ENCODE measurements around the gene SMAD2. TPM values are rescaled to one million over a fixed set of nuclear protein-coding genes. Genes with fewer than 3 reads are reported as not detected.

SMAD2 gene
- total RNA-seq, 1 experiment from 2014 or later = 121 TPM

DNA sequence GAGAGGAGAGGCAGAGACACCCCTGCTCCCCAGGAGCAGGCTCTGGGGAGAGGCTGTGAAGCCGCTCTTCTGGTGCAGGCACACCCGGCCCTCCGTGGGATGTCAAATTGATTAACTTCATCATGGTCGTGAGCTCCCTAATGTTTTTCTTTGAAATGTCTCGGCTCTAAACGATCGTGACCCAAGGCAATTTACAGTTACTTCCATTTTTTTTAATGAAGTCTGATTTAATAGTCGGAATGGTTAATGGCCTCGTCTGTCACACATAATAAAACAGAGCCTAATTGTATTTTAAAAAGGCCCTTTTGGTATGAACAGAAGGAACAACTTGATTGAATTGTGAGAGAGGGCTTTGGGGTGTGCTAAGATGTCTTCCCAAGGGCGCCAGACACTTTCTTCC lies 130.2 kb downstream of the SMAD2 start:
- H4K5ac ChIP-seq (ENCODE audit: insufficient read length, low read depth, low read length) = no peak overlapping the region
- H3K18ac ChIP-seq (ENCODE audit: insufficient read length, low read depth, low read length) = no peak overlapping the region
- H3K4me3 Mint-ChIP-seq = no peak overlapping the region
- peaks cover 7 to 14% of the 10 kb centered on the region in 2 experiments for H3K4me1 Mint-ChIP-seq
- no peak overlapping the region for H3K27ac ChIP-seq (ENCODE audit: insufficient read length, low read depth, low read length)
- H2AFZ ChIP-seq (ENCODE audit: low read length) = no peak overlapping the region
- H2BK20ac ChIP-seq (ENCODE audit: low read depth, low read length, poor library complexity, severe bottlenecking) = no peak overlapping the region
- H3K9ac ChIP-seq (ENCODE audit: extremely low read depth, insufficient read length, low read length) = no peak overlapping the region
- H3K27me3 Mint-ChIP-seq (ENCODE audit: low read depth) = peaks cover 5% of the 10 kb centered on the region
- no peak overlapping the region for H2BK120ac ChIP-seq (ENCODE audit: low read depth, low read length, poor library complexity, severe bottlenecking)
- no peaks in the 10 kb centered on the region for H4K20me1 ChIP-seq (ENCODE audit: control insufficient read depth, insufficient read depth, insufficient read length)
- no peak for DNase-seq
- no peaks in the 10 kb centered on the region for H3K79me1 ChIP-seq (ENCODE audit: insufficient read depth, low read depth, low read length, poor library complexity, severe bottlenecking)
- no peaks in the 10 kb centered on the region for H3K23me2 ChIP-seq (ENCODE audit: insufficient read length, low read depth, low read length, poor library complexity, severe bottlenecking)
- no peak overlapping the region for H3T11ph ChIP-seq (ENCODE audit: low read length)
- WGBS (ENCODE audit: extremely low coverage, insufficient read length, low lambda C conversion rate) = no CpG with 5 or more reads among the region's 10 CpGs
- H2BK15ac ChIP-seq (ENCODE audit: low read depth, low read length) = no peak overlapping the region
- peaks cover 0 to 1% (median 0%) of the 10 kb centered on the region in 3 experiments; a peak in 1 of 7 replicates for H3K36me3 Mint-ChIP-seq (ENCODE audit: insufficient read depth in 1 of 3, low read depth in 3 of 3)
- no peak overlapping the region for H3K14ac ChIP-seq (ENCODE audit: insufficient read depth, low read length)
- H4K8ac ChIP-seq (replicated peaks; ENCODE audit: insufficient read length, low read depth, low read length) = no peak overlapping the region
- H3K27me3 ChIP-seq (ENCODE audit: insufficient read depth, low read length) = no peaks in the 10 kb centered on the region
- no peaks in the 10 kb centered on the region for H3K9me3 ChIP-seq (ENCODE audit: control insufficient read depth, low read depth, low read length)
- H3K4me1 ChIP-seq (ENCODE audit: insufficient read depth, low read length) = no peaks in the 10 kb centered on the region
- peaks cover 0 to 6% of the 10 kb centered on the region in 2 experiments for H3K9me3 Mint-ChIP-seq
- H3K4ac ChIP-seq (ENCODE audit: low read depth, low read length) = no peak overlapping the region
- H3K79me2 ChIP-seq (ENCODE audit: insufficient read depth, low read length) = no peaks in the 10 kb centered on the region
- no peak overlapping the region for H3K4me2 ChIP-seq (ENCODE audit: insufficient read depth, insufficient read length, low read length)
- H2BK5ac ChIP-seq (ENCODE audit: insufficient read length, low read length) = no peak overlapping the region
- no peak overlapping the region; a peak in 1 of 7 replicates for H3K27ac Mint-ChIP-seq
- no peak overlapping the region for H2AK5ac ChIP-seq (ENCODE audit: insufficient read length, low read length)
- TF ChIP-seq, protein P1, sequence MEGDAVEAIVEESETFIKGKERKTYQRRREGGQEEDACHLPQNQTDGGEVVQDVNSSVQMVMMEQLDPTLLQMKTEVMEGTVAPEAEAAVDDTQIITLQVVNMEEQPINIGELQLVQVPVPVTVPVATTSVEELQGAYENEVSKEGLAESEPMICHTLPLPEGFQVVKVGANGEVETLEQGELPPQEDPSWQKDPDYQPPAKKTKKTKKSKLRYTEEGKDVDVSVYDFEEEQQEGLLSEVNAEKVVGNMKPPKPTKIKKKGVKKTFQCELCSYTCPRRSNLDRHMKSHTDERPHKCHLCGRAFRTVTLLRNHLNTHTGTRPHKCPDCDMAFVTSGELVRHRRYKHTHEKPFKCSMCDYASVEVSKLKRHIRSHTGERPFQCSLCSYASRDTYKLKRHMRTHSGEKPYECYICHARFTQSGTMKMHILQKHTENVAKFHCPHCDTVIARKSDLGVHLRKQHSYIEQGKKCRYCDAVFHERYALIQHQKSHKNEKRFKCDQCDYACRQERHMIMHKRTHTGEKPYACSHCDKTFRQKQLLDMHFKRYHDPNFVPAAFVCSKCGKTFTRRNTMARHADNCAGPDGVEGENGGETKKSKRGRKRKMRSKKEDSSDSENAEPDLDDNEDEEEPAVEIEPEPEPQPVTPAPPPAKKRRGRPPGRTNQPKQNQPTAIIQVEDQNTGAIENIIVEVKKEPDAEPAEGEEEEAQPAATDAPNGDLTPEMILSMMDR (conservative IDR thresholded peaks at IDR 0.05) = no peak
- H3K23ac ChIP-seq (ENCODE audit: insufficient read length, low read depth, low read length) = no peak overlapping the region
- H2BK12ac ChIP-seq (ENCODE audit: insufficient read length, low read depth, low read length) = no peak overlapping the region
- no peak overlapping the region for H4K91ac ChIP-seq (ENCODE audit: insufficient read length, low read depth, low read length)
- no peak overlapping the region for H3K56ac ChIP-seq (ENCODE audit: insufficient read length, low read depth, low read length)

Measured in H9 (cell line).